ENCODE measurements around the gene SLC39A1. TPM values are rescaled to one million over a fixed set of nuclear protein-coding genes. Genes with fewer than 3 reads are reported as not detected.

SLC39A1 gene
- total RNA-seq, 2 experiments from 2014 or later = 6.4 to 6.9 TPM

DNA sequence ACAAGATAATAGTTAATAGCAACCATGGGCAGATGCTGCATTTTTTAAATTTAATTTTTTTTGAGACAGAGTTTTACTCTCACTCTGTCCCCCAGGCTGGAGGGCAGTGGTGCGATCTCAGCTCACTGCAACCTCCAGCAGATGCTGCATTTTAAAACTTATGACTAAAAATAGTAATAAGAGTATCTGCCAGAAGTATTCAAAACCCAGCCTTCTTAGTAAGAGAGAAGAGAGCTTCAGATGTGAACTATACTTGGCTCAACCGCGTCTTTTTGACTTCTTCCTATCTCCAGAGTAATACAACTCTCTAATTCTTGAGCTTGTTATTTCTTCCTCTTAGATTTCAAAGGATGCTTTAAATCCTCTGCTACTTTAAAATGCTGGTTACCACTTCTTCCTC is 31.9 kb upstream of the SLC39A1 start:
- ChIA-PET CTCF (no interaction called here), POLR2A (interaction anchor here (1.0 to 1.2 kb wide), 3 partner anchors 39 to 324 kb away, joined by 4 to 5 read pairs (median 4); no protein-coding TSS in a partner anchor)
- intact Hi-C loops (cut with DNase I, micrococcal nuclease) = no loop called here
- DNase-seq (no peak), ATAC-seq (ENCODE audit: poor library complexity) (no peak)
- Mint-ChIP-seq H3K4me3 (no peak overlapping the region), H3K36me3 (ENCODE audit: low read depth) (peaks cover 60% of the 10 kb centered on the region), H3K27me3 (no peaks in the 10 kb centered on the region), H3K9me3 (no peaks in the 10 kb centered on the region), H3K4me1 (ENCODE audit: low read depth) (peaks cover 36% of the 10 kb centered on the region), H3K27ac (peak overlapping the region; percentile 46)
- Histone ChIP-seq H3K9me3 (ENCODE audit: control insufficient read depth in 1 of 2, insufficient read depth in 1 of 2, low read length in 2 of 2) (no peaks in the 10 kb centered on the region), H3K4me3 (ENCODE audit: low read length) (no peak overlapping the region), H3K27ac (ENCODE audit: low read depth in 1 of 2, low read length in 2 of 2) (no peak overlapping the region), H3K4me1 (ENCODE audit: insufficient read depth, low read length) (peaks cover 31% of the 10 kb centered on the region), H3K36me3 (ENCODE audit: insufficient read depth, low read length) (peaks cover 38% of the 10 kb centered on the region), H3K27me3 (ENCODE audit: control insufficient read depth in 1 of 2, insufficient read depth in 2 of 2, low read length in 2 of 2) (no peaks in the 10 kb centered on the region)
- TF ChIP-seq, protein P1, sequence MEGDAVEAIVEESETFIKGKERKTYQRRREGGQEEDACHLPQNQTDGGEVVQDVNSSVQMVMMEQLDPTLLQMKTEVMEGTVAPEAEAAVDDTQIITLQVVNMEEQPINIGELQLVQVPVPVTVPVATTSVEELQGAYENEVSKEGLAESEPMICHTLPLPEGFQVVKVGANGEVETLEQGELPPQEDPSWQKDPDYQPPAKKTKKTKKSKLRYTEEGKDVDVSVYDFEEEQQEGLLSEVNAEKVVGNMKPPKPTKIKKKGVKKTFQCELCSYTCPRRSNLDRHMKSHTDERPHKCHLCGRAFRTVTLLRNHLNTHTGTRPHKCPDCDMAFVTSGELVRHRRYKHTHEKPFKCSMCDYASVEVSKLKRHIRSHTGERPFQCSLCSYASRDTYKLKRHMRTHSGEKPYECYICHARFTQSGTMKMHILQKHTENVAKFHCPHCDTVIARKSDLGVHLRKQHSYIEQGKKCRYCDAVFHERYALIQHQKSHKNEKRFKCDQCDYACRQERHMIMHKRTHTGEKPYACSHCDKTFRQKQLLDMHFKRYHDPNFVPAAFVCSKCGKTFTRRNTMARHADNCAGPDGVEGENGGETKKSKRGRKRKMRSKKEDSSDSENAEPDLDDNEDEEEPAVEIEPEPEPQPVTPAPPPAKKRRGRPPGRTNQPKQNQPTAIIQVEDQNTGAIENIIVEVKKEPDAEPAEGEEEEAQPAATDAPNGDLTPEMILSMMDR (IDR thresholded peaks at IDR 0.05) = no peak

DNA sequence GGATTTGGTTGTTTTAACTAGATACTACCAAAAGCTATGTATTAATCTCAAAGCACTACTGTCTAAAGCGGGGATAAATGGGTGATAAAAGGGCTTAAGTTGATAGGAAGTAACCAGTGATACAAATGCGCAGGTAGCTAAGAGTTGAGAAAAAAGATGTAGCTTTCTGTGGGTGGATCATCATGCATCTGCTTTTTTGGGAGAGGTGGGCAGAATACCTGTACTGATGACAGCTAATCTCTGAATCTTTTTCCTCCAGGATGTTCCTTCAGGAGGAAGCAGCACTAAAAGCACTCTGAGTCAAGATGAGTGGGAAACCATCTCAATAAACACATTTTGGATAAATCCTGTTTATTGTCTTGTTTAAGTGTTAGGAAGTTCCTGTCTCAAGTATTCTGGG is 28.5 kb upstream of the SLC39A1 start:
- Histone ChIP-seq H3K36me3 (ENCODE audit: insufficient read depth, low read length) (peaks cover 38% of the 10 kb centered on the region), H3K9me3 (ENCODE audit: control insufficient read depth in 1 of 2, insufficient read depth in 1 of 2, low read length in 2 of 2) (no peaks in the 10 kb centered on the region), H3K4me3 (ENCODE audit: low read length) (peak overlapping the region; percentile 71), H3K27me3 (ENCODE audit: control insufficient read depth in 1 of 2, insufficient read depth in 2 of 2, low read length in 2 of 2) (no peaks in the 10 kb centered on the region), H3K4me1 (ENCODE audit: insufficient read depth, low read length) (peaks cover 39% of the 10 kb centered on the region), H3K27ac (ENCODE audit: low read depth in 1 of 2, low read length in 2 of 2) (peak overlapping the region; percentile 21 to 97)
- DNase-seq = no peak
- POLR2A ChIA-PET = interaction anchor here (1.7 to 4.8 kb wide), 16 partner anchors 9 to 357 kb away, joined by 4 to 120 read pairs (median 34); partner anchors contain the start of genes CHTOP, CREB3L4, CRTC2 and DENND4B
- Mint-ChIP-seq H3K9me3 (no peaks in the 10 kb centered on the region), H3K27ac (peak overlapping the region; percentile 96), H3K36me3 (ENCODE audit: low read depth) (peaks cover 60% of the 10 kb centered on the region), H3K27me3 (peaks cover 1% of the 10 kb centered on the region), H3K4me3 (peak overlapping the region; percentile 97), H3K4me1 (ENCODE audit: low read depth) (peaks cover 45% of the 10 kb centered on the region)
- ATAC-seq (ENCODE audit: poor library complexity) = no peak
- intact Hi-C loops (cut with DNase I, micrococcal nuclease) = loop anchor here (2.0 to 5.0 kb wide), 8 partner anchors 33 to 321 kb away; partner anchors contain the start of genes ILF2 (in 2 of the 2), CRTC2 (in 1 of the 2), HAX1 (in 1 of the 2) and NUP210L (in 1 of the 2)
- TF ChIP-seq, protein P1 (IDR thresholded peaks at IDR 0.05) = no peak
- CTCF ChIA-PET = no interaction called here

- no peaks in the 10 kb centered on the region for H3K9me3 ChIP-seq (ENCODE audit: control insufficient read depth in 1 of 2, insufficient read depth in 1 of 2, low read length in 2 of 2)
- H3K27ac Mint-ChIP-seq = peak overlapping the region; percentile 96
- peak overlapping the region; percentile 71 for H3K4me3 ChIP-seq (ENCODE audit: low read length)
- H3K4me1 ChIP-seq (ENCODE audit: insufficient read depth, low read length) = peaks cover 40% of the 10 kb centered on the region
- DNase-seq = no peak
- intact Hi-C loops (cut with DNase I, micrococcal nuclease) = loop anchor here (2.0 to 5.0 kb wide), 8 partner anchors 32 to 320 kb away; partner anchors contain the start of genes ILF2 (in 2 of the 2), CRTC2 (in 1 of the 2), HAX1 (in 1 of the 2) and NUP210L (in 1 of the 2)
- H3K27me3 ChIP-seq (ENCODE audit: control insufficient read depth in 1 of 2, insufficient read depth in 2 of 2, low read length in 2 of 2) = no peaks in the 10 kb centered on the region
- peaks cover 5% of the 10 kb centered on the region for H3K27me3 Mint-ChIP-seq
- H3K27ac ChIP-seq (ENCODE audit: low read depth in 1 of 2, low read length in 2 of 2) = peak overlapping the region; percentile 97
- TF ChIP-seq, protein P1 (IDR thresholded peaks at IDR 0.05) = no peak
- ATAC-seq (ENCODE audit: poor library complexity) = no peak
- peaks cover 50% of the 10 kb centered on the region for H3K4me1 Mint-ChIP-seq (ENCODE audit: low read depth)
- peaks cover 38% of the 10 kb centered on the region for H3K36me3 ChIP-seq (ENCODE audit: insufficient read depth, low read length)
- peak overlapping the region; percentile 97 for H3K4me3 Mint-ChIP-seq
- peaks cover 58% of the 10 kb centered on the region for H3K36me3 Mint-ChIP-seq (ENCODE audit: low read depth)
- ChIA-PET CTCF (interaction anchor here (0.6 to 1.3 kb wide), 4 partner anchors 24 to 208 kb away, joined by 3 to 6 read pairs (median 4); partner anchors contain the start of genes CREB3L4, DENND4B and GATAD2B), POLR2A (interaction anchor here (0.7 to 4.8 kb wide), 38 partner anchors 10 to 1866 kb away, joined by 3 to 120 read pairs (median 12); partner anchors contain the start of genes CHTOP, CREB3L4, CRTC2 and DENND4B)
- H3K9me3 Mint-ChIP-seq = no peaks in the 10 kb centered on the region
These were observed 27.9 kb upstream of the SLC39A1 start for GRCh38 chr1:153991151-153991630.
